ENCODE measurements around the gene TIMM13. TPM values are rescaled to one million over a fixed set of nuclear protein-coding genes. Genes with fewer than 3 reads are reported as not detected.

Gene TIMM13
- total and polyA plus RNA-seq, 9 of the 15 experiments (the other 6 are each of a cell fraction or from before 2014, with no cell fraction given): 17.6 to 215 (median 71.8) TPM

DNA sequence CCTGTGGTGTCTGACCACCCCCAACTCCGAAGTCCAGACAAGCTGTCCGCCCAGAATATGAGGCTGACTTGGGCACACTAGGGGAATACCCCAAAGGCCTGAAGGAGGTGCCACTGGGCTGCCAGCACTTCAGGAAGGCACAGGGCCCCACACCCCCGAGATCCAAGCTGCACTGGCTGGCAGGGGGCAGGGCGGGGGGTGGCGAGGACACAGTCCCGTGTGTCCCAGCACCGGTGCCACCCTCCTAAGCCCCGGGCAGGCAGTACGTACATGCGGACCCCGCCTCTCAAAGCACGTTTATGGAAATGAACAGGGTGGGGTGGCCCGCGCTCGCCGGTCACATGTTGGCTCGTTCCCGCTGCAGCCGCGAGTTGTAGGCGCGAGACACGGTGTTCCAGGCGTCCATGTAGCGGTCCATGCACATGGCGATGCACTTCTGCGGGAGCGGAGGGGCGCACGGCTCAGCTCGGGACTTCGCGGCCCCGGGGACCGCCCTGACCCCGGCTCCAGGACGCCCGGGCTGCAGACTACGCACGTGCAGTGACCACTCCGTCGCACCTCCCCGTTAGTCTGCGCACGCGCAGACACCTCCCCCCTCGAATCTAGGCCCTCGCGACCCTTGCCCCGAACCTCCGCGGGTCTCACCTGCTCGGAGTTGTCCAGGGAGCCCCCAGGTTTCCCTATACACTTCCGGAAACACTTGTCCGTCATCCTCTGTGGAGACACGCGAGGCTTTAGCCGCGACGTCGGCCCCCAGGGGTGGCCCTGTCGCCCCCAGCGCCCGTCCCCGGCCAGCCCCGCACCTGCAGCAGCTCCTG lies 566 bp downstream of the TIMM13 start (continued):
- TF ChIP-seq TGIF2 (CRISPR knock-in tag; IDR thresholded peaks at IDR 0.05): 0 out of 2 replicates have a peak, but pooled peaks have one; percentile 17
- TF ChIP-seq ZNF124 (CRISPR knock-in tag; IDR thresholded peaks at IDR 0.05): 0 out of 2 replicates have a peak, but pooled peaks have one; percentile 45
- 0 out of 2 replicates have a peak, but pooled peaks have one; percentile 51 for TF ChIP-seq FOXP4 (CRISPR knock-in tag; IDR thresholded peaks at IDR 0.05; ENCODE audit: borderline replicate concordance)
- peak; percentile 15; the same call in 1 of the 2 replicates for TF ChIP-seq ARID4B (CRISPR knock-in tag; IDR thresholded peaks at IDR 0.05)
- TF ChIP-seq RBM15 (IDR thresholded peaks at IDR 0.05; ENCODE audit: insufficient read depth, low read length): no peak
- peak; percentile 36 for TF ChIP-seq HMGXB4 (CRISPR knock-in tag; IDR thresholded peaks at IDR 0.05)
- TF ChIP-seq, protein P1, sequence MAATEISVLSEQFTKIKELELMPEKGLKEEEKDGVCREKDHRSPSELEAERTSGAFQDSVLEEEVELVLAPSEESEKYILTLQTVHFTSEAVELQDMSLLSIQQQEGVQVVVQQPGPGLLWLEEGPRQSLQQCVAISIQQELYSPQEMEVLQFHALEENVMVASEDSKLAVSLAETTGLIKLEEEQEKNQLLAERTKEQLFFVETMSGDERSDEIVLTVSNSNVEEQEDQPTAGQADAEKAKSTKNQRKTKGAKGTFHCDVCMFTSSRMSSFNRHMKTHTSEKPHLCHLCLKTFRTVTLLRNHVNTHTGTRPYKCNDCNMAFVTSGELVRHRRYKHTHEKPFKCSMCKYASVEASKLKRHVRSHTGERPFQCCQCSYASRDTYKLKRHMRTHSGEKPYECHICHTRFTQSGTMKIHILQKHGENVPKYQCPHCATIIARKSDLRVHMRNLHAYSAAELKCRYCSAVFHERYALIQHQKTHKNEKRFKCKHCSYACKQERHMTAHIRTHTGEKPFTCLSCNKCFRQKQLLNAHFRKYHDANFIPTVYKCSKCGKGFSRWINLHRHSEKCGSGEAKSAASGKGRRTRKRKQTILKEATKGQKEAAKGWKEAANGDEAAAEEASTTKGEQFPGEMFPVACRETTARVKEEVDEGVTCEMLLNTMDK (IDR thresholded peaks at IDR 0.05; ENCODE audit: borderline replicate concordance, insufficient read depth, low read depth, low read length, poor library complexity, severe bottlenecking): no peak
- TF ChIP-seq KAT7 (CRISPR knock-in tag; IDR thresholded peaks at IDR 0.05; ENCODE audit: borderline replicate concordance): peak; percentile 91; the same call in 1 of the 2 replicates
- TF ChIP-seq BRD4 (IDR thresholded peaks at IDR 0.05): 0 out of 2 replicates have a peak, but pooled peaks have one; percentile 39

All from K562 (cell line).